ENCODE results near the gene MFAP4.

The MFAP4 gene

GRCh38 chr17:19333736-19334290 lies 53.2 kb downstream of the MFAP4 start:
- DNase-seq (ENCODE audit: low read depth): no peak

All from HS-27A (cell line).